Hematopoietic multipotent progenitor cell treated with erythropoietin and hydrocortisone succinate and interleukin-3 and kit ligand, for 17 days (in vitro differentiated cells): ENCODE measurements around the gene ITGB3BP.
"Not testable (repeated sequence)": the region's sequence is repeated elsewhere in the genome, so short reads cannot be mapped to it uniquely, and the experiment has no call there.

ENCODE experiments used
- DNase-seq: peaks from one replicate; pipeline ENCODE4 v3.0.0-alpha.2; 2015; ENCODE audit warnings: low spot score

The ITGB3BP gene, protein sequence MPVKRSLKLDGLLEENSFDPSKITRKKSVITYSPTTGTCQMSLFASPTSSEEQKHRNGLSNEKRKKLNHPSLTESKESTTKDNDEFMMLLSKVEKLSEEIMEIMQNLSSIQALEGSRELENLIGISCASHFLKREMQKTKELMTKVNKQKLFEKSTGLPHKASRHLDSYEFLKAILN

DNA sequence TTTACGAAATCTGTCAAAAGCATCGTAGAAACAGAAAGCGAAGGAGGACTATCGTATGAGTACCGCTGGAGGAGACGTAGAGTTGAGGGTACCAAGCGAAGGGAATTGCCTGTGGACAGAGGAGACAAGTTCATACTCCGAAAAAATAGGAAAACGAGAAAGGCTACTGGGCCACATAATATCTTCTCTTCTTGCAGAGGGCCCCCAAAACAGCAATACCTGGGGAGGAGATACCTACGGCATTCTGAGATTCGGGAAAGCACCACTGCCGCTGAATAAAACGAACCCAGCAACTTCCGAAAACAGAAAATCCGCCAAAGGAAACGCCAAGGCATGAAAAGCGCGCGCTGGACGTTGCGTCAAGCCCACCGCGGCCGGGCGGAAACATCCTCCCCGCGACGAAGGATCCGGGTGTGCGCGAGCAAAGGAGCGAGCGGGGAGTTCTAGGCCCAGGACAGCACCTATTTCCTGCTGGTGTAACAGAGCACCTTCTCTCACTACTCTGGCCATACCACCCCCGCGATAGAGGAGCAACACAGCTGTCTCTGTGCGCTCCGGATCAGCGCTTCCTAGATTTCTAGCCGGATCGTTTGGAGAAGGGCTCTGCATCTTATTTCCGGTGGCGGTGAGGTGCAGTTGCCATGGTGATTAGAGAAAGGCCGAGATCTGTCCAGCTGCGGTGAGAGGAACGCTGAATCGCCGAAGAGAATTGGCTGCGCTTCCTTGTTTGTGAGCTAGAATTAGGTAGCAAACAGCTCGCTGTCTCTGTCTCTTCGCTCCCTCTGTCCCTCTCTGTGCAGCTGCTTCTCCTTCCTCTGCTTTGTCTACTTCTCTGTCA lies at the start of gene ITGB3BP, which contains the start of gene EFCAB7:
Gene ITGB3BP (minus strand): TSS at position 335 of the 838 bp plus-strand sequence. CDS start 92 bp downstream, at position 243.
Gene EFCAB7 (plus strand): TSS at position 635 of the 838 bp plus-strand sequence. CDS start 2,048 bp downstream, outside the sequence.
- DNase-seq: peak; percentile 80

DNA sequence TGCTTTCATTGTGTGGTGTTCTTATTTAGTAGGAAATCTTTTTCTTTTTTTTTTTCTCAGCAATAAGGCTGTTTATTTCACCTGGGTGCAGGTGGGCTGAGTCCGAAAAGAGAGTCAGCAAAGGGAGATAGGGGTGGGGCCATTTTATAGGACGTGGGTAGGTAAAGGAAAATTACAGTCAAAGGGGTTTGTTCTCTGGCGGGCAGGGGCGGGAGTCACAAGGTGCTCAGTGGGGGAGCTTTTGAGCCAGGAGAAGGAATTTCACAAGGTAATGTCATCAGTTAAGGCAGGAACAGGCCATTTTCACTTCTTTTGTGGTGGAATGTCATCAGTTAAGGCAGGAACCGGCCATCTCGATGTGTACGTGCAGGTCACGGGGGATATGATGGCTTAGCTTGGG lies 49.7 kb upstream of the ITGB3BP start:
- not testable (repeated sequence) for DNase-seq

DNA sequence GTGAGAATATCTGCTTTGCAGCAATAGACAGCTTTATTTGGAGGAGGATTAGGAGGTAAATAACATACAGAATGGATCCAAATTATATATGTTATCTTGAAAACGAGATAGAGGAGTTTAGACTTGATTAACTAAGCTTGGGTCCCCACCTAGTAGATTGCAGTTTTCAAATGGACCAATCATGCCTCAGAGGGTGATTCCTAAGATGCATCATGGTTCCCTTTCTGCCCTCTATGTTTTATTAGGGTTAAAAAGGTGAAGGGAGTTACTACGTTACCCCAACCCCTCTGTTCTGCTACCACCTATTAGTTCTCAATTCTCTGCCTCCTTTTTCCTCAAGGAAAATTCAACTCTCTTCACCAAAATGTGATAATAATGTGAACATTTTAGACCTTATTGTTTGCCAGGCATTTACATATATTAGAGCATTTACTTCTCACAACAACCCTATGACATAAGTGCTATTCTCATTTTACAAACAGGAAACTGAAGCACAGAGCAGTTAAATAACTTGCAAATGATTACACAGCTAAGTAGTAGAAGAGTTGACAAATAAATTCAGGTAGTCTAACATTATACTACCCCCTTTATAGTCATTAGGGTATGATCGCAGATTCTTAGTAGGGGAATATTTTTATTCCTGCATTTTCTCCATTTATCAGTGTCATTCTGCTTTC lies 46.8 kb upstream of the ITGB3BP start:
- no peak for DNase-seq

DNA sequence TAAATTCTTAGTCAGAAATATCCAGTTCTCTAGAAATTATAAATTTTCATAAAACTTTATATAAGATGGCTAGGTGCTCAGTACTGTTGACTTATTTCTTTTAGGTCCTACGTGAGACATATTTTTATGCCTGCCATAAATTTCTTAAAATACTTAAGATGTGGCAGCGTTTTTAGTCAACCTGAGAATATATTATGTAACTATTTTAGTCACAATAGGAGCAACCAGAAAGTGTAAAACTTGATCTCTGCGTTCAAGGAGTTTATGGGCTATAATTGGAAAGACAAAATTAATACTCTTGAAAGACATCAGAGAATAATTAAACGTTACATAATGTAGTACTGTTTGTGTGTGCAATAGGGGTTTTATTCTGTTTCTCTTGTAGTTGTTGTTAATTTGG lies 46.0 kb upstream of the ITGB3BP start:
- DNase-seq: no peak

DNA sequence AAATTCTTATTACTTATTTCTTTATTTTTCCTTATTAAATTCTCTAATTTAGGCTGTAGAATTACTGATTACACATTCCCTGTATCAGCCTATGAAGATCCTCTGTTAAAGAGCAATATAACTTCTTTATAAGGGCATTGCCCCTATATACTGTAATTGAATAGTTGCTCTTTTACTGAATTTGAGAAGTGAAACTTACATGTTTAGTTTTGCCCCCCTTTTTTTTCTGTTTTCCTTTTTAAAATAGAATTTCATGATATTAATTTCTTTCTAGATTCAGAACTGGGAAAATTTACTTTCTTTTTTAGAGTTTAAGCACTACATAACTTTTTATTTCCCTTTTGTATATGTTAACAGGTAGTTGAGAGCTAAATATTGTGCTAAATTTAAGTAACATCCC lies 40.7 kb upstream of the ITGB3BP start:
- DNase-seq: no peak

DNA sequence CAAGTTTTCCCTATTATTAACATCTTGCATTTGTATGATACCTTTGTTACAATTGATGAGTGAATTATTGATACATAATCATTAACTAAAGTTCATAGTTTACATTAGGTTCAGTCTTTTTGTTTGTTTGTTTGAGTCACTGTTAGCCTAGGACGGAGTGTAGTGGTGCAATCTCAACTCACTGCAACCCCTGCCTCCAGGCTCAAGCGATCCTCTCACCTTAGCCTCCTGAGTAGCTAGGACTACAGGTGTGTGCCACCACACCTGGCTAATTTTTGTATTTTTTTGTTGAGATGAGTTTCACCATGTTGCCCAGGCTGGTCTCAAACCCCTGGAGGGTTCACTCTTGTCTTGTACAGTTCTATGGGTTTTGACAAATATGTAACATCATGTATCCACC lies 36.3 kb upstream of the ITGB3BP start:
- DNase-seq: no peak

DNA sequence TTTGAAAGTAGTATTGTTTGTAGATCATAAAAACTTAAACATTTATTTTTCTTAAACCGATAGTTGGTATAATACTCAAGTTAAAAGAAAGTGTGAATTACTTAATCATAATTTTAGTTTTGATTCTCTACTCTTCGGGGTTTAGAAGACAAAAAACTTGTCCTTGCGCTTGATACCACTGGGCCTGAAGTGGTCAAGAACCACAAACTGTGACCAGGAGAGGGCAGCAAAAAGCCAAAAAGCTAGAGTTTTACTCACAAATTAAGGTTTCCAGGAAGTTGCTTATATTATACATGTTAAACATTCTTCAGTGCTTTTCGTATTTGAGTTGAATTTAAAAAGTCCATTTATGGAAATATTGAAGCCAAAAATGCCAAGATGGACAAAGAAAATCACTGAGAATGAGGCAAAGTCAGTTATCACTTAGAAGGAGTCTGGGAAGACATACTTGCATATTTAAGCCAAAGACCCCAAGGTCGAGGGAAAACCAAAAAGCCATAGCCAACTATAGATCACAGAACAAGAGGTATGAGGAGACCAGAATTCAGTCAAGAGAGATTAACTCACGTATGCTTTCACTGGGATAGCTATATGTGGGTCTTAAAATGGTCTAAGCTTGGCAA lies 34.5 kb upstream of the ITGB3BP start:
- no peak for DNase-seq

DNA sequence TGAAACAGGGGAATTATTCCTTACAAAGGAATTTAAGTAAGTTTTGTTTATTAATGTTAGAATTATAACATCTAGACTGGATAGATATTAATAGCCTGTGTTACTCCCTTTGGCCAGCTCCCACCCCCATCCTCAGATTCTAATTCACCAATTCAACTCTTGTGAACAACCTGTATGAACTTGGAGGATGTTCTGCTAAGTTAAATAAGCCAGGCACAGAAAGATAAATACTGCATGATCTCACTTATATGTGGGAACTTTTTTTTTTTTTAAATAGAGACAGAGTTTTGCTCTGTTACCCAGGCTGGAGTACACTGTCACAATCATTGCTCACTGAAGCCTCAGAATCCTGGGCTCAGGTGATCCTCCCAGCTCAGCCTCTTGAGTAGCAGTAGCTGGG lies 32.5 kb upstream of the ITGB3BP start:
- no peak for DNase-seq

DNA sequence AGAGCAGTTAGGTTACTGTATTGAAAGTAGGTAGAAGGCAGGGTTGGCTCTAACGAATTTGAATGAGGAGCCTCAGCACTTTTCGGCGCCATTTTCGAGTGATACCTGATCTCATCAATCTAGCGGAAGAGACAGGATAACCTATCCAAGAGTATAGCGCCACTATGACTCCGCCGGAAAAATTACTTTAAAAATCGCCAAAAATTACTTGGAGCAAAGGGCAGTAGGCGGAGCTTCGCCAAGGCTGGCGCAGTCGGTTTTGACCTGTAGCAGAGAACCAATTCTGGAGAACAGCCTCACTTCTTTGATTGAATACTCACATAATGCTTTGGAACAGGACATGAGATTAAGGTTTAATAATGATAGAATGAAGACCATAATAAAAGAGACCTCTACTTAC lies 25.9 kb upstream of the ITGB3BP start:
- DNase-seq: no peak

DNA sequence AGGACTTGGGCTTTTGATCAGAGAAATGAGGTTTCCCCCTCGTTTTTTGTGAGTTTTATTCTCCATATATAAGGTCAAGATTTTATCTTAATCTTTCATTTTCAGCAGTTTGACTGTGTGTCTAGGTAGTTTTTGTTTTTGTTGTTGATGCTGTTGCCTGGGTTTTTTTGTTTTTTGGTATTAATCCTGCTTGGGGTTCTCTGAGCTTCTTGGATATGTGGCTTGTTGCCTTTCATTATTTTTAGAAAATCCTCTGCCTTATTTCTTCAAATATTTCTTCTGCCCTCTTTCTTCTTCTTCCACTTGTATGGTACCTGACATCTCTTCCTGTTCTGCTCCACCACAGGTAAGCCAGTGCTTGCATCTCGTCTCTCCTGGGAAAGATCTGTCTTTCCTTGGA lies 25.3 kb upstream of the ITGB3BP start:
- DNase-seq: no peak

DNA sequence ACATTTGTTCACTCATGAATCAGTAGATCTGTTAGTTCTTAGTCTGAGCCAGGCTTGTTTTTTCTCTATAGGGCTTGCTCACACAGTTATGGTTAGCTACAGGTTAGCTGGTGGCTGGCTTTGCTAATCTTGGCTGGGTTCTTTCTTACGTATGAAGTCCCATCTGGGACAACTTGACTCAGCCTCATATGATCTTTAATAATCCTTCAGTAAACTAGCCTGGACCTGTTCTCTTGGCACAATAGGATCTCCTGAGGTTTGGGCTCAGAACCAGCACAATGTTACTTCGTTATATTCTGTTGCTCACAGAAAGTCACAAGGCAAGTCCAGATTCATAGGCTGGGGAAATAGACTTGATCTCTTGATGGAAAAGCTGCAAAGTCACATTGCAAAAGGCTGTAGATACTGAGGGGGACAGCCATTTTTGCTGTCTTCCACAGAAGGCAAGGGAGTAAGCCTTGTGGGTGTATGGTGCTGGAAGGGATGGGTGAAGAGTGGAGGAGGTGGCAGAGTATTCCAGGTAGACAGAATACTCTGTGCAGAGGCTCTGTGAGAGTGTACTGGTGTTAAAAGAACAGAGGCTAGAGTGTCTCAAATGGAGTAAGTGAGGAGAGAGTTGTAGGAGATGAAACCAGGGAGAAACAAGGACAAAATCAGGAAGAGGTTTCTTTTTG lies 24.7 kb upstream of the ITGB3BP start:
- DNase-seq: no peak

DNA sequence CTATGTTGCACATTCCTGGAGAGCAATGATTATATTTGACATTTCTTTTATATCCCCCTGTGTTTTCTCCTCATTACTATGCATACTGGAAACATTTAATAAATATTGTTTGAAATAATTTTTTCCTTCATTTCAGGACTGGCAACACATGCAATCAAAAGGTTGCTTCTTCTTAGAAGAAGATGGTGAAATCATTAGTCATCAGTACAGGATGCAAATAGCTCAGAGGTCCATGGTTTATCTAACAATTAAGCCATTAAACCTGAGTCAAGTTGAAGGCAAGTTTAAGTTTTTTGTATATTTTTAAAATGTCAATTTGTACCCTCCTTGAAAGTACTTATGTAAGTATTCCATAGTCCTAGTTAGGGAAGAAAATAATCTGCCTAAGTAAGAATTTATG lies 22.8 kb upstream of the ITGB3BP start:
- no peak for DNase-seq

DNA sequence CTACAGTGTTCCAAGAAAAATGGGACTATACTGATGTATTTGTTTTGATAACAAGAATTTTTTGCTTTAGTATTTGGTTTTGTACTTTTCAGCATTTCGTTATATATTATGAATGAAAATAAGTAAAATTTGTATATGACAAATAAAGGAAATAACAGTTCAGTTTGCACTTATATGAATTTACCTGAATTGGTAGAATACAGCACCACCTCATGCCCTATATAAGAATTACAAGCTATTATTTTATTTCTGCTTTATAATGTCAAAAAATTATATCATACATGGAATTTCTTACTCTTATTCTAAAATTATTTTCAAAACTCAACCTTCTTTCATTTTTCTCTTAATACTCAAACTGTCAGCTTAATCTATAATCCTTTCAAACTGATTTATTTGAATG lies 14.9 kb upstream of the ITGB3BP start:
- no peak for DNase-seq

DNA sequence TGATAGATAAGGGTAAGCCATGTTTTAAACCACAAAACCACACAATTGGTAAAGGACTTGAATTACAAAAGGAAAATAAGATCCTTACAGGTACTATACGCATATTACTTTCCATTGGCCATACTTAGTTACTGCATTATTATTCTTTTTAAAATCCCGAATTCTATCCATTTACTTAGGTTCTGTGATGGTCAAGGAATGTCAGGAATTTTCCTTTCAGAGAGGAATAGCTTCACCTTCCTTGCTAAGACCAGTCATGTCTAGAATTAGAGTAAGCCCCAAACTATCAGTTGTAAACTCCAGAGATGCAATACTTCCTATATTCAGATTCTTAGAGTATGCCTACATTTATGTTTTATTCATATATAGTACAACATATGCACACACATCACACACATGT lies 14.0 kb upstream of the ITGB3BP start:
- DNase-seq: no peak

DNA sequence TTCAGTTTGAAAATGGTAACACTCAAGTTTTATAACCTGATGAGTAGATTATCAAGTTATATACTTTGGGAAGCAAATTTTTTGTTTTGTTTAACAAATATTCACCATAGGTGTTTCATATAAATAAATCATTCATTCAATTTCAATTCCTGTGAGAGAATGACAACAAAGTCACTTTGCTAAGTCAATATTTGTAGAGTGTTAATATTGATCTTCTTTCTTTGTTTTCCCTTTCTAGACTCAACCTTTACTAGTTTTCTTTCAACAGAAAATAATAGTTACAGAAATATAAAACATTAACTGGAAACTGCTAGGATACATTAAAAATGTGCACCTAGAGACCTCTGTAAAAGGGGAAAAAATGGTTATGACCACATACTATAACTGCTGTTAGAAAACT lies 11.4 kb upstream of the ITGB3BP start:
- DNase-seq: no peak

DNA sequence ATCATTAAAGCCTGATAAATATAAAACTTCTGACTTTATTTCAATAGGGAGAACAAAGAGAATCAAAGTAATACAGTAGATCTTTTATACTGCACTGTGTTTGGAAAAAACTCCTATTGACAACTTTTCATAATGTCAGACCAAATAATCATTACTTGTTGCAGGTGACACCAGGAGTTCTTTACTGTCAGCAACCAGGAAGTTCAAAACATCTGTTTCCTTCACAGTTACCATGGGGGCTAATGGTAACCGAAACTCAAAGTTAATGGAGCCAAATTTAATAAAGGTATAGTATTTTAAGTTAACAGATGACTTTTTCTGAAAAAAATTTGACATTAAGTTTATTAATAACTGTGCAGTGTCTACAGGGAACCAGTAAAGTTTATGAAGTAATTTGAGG lies 10.9 kb upstream of the ITGB3BP start:
- DNase-seq: no peak

DNA sequence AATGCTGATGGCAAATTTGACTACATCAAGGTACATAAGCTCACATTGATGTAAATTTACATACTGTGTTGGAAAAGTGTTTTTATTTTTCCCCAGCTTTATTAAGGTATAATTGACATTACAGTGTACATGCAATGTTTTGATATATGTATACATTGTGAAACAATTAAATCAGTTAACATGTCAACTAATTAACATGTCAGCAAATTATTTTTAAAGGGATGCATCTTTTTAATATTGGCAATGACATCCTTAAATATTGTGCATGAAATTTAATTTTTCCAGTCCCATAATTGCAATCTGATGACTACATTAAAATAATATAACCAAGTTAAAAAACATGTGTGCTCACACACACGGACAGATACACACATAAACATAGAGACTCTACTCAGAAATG lies 9.7 kb upstream of the ITGB3BP start:
- DNase-seq: no peak

DNA sequence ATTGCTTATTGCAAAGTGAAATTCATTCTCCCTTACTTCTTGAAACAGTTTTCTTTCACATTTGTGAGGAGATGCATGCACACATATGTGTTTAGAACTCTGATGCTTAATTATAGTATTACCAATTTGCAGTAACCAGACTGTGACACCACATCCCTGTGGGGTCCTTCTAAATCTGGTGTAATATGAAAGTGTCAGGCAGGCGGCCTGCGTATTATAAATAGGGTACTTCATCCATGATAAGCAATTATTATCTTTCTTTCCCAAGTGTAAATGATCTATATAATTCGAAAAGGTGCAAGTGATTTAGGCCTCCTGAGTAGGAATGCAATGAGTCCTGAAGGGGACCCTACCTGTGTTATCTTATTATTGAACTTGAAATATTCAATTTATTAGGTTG lies 1.2 kb upstream of the ITGB3BP start:
- DNase-seq: no peak

DNA sequence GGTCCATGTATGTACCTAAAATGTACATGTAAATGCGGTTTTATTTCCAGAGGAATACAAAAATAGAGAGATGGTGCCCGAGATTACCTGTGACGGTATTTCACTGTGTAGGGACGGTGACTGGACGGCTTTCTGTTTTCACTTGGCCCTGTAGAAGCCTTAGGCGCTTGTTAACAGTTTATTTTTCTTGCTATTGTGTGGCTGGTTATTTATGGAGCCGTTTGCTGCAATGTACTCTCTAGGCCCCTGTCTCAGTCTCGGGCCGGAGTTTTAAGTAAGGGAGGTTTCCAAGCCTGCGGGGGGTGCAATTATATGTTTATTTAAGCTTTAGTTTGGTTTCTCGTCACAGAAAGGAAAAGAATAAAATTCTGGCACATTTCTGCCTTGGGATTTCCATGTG lies 713 bp upstream of the ITGB3BP start:
- DNase-seq: no peak

DNA sequence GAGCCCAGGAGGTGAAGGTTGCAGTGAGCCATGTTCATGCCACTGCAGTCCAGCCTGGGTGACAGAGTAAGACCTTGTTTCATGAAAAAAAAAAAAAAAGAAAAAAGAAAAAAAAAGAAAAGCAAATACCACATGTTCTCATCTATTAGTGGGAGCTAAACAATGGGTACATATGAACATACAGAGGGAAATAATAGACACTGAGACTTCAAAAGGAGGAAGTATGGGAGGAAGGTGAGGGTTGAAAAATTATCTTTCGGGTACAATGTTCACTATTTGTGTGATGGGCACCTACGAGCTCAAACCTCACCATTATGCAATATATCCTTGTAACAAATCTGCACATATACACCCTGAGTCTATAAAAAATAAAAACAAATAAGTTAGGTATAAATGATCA lies 6.4 kb downstream of the ITGB3BP start:
- no peak for DNase-seq

DNA sequence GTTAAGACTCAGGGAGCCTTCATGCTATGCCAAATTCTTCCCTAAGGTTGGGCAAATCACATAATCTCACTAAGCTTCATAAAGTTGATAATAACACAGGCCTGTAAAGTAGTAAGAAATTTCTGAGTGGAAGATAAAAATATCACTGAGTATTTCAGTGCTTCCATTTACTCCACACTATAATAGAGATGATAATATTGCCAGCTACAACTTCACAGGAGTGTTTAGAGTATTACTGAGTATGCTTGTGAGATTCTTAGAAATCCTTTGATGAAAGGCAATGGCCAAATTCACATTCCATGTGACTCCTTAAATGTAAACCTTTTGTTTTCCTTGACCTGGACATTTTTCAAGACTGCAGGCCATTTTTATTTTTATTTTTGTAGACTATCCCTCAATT lies 10.4 kb downstream of the ITGB3BP start:
- DNase-seq: no peak

DNA sequence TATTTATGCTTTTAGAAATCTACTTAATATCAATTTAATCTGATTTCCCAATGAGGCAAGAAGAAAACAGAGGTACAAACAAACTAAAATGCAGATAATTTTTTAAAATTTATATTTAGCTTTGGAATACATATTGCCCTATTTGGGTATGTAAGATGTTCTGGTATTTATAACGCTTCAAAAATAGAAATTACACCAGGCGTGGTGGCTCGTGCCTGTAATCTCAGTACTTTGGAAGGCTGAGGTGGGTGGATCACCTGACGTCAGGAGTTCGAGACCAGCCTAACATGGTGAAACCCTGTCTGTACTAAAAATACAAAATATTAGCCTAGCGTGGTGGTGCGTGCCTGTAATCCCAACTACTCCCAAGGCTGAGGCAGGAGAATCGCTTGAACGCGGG lies 13.3 kb downstream of the ITGB3BP start:
- DNase-seq: no peak
